ENCODE measurements around the gene ANXA6.

GRCh38 chr5:151150471-151151262, 6.9 kb downstream of the ANXA6 start:
- no peak for TF ChIP-seq YY1 (IDR thresholded peaks at IDR 0.05; ENCODE audit: insufficient read depth, insufficient read length)
- TF ChIP-seq SUZ12 (IDR thresholded peaks at IDR 0.05; ENCODE audit: extremely low read depth, insufficient read depth, insufficient read length), result no peak

Measured in NT2/D1 (cell line).